ENCODE measurements around the gene BTBD1. TPM values are rescaled to one million over a fixed set of nuclear protein-coding genes. Genes with fewer than 3 reads are reported as not detected.

BTBD1 gene
- total RNA-seq, 1 donor from 2014 or later = 38.7 TPM

- peaks cover 2% of the 10 kb centered on the region for H3K4me1 Mint-ChIP-seq (ENCODE audit: low read depth)
- no peak overlapping the region for H3K27ac Mint-ChIP-seq
- no peak for DNase-seq (ENCODE audit: low spot score, unreplicated experiment)
- no peaks in the 10 kb centered on the region for H3K9me3 Mint-ChIP-seq (ENCODE audit: low read depth)
- no peaks in the 10 kb centered on the region for H3K36me3 Mint-ChIP-seq (ENCODE audit: insufficient read depth)
- H3K4me3 Mint-ChIP-seq (ENCODE audit: low read depth) = no peak overlapping the region
- H3K27me3 Mint-ChIP-seq = peaks cover 51% of the 10 kb centered on the region
- no peak for TF ChIP-seq CTCF (IDR thresholded peaks at IDR 0.05; ENCODE audit: unreplicated experiment)
These were observed 42.5 kb upstream of the BTBD1 start for GRCh38 chr15:83109532-83109931.

- H3K4me3 Mint-ChIP-seq (ENCODE audit: low read depth) = peak overlapping the region; percentile 62
- H3K27ac Mint-ChIP-seq = peak overlapping the region; percentile 42
- no peaks in the 10 kb centered on the region for H3K9me3 Mint-ChIP-seq (ENCODE audit: low read depth)
- no peak for DNase-seq (ENCODE audit: low spot score, unreplicated experiment)
- TF ChIP-seq CTCF (IDR thresholded peaks at IDR 0.05; ENCODE audit: unreplicated experiment) = no peak
- peaks cover 59% of the 10 kb centered on the region for H3K27me3 Mint-ChIP-seq
- peaks cover 2% of the 10 kb centered on the region for H3K4me1 Mint-ChIP-seq (ENCODE audit: low read depth)
- no peaks in the 10 kb centered on the region for H3K36me3 Mint-ChIP-seq (ENCODE audit: insufficient read depth)
These were observed 41.5 kb upstream of the BTBD1 start for GRCh38 chr15:83108266-83109219.

GRCh38 chr15:83107841-83108181 lies 40.8 kb upstream of the BTBD1 start:
- H3K36me3 Mint-ChIP-seq (ENCODE audit: insufficient read depth) = no peaks in the 10 kb centered on the region
- DNase-seq (ENCODE audit: low spot score, unreplicated experiment) = no peak
- no peak overlapping the region for H3K27ac Mint-ChIP-seq
- peaks cover 59% of the 10 kb centered on the region for H3K27me3 Mint-ChIP-seq
- no peak for TF ChIP-seq CTCF (IDR thresholded peaks at IDR 0.05; ENCODE audit: unreplicated experiment)
- no peaks in the 10 kb centered on the region for H3K9me3 Mint-ChIP-seq (ENCODE audit: low read depth)
- peaks cover 2% of the 10 kb centered on the region for H3K4me1 Mint-ChIP-seq (ENCODE audit: low read depth)
- H3K4me3 Mint-ChIP-seq (ENCODE audit: low read depth) = peak overlapping the region; percentile 62

- peaks cover 2% of the 10 kb centered on the region for H3K4me1 Mint-ChIP-seq (ENCODE audit: low read depth)
These were observed 40.2 kb upstream of the BTBD1 start, which contains the start of gene TM6SF1 for GRCh38 chr15:83106994-83107840. TSS of gene TM6SF1 (plus strand) at chr15:83107645. CDS start at chr15:83107681, 36 bp downstream.

More at GRCh38 chr15:83106994-83107840, 40.2 kb upstream of the BTBD1 start, which contains the start of gene TM6SF1:
- Mint-ChIP-seq H3K27ac (peak within 1 kb of the TSS; percentile 42), H3K4me3 (ENCODE audit: low read depth) (peak within 1 kb of the TSS; percentile 73), H3K9me3 (ENCODE audit: low read depth) (no peaks in the 10 kb centered on the region), H3K27me3 (peaks cover 61% of the 10 kb centered on the region), H3K36me3 (ENCODE audit: insufficient read depth) (no peaks in the 10 kb centered on the region)
- peak; percentile 35 for DNase-seq (ENCODE audit: low spot score, unreplicated experiment)
- no peak for TF ChIP-seq CTCF (IDR thresholded peaks at IDR 0.05; ENCODE audit: unreplicated experiment)

All from progenitor cell of endocrine pancreas (in vitro differentiated cells).